DOHH2 (cell line): ENCODE data around the gene PRRT2.

Experiments
- EZH2phosphoT487 ChIP-seq: fragments of 200-600 bp; sonication (generic); IDR thresholded peaks from 2 replicates; pipeline ENCODE4 v1.6.1; 2017; ENCODE audit warnings: borderline replicate concordance, mild to moderate bottlenecking, antibody characterized with exemption, low read length, moderate library complexity, mixed read lengths
- TF ChIP-seq, protein P1 (sequence below): fragments of 200-600 bp; sonication (generic); IDR thresholded peaks from one replicate; pipeline ENCODE4 v1.5.1; 2014; ENCODE audit warnings: antibody characterized with exemption, mild to moderate bottlenecking, low read depth, low read length; ENCODE audit not compliant: poor library complexity, severe bottlenecking

- TF ChIP-seq, protein P1, sequence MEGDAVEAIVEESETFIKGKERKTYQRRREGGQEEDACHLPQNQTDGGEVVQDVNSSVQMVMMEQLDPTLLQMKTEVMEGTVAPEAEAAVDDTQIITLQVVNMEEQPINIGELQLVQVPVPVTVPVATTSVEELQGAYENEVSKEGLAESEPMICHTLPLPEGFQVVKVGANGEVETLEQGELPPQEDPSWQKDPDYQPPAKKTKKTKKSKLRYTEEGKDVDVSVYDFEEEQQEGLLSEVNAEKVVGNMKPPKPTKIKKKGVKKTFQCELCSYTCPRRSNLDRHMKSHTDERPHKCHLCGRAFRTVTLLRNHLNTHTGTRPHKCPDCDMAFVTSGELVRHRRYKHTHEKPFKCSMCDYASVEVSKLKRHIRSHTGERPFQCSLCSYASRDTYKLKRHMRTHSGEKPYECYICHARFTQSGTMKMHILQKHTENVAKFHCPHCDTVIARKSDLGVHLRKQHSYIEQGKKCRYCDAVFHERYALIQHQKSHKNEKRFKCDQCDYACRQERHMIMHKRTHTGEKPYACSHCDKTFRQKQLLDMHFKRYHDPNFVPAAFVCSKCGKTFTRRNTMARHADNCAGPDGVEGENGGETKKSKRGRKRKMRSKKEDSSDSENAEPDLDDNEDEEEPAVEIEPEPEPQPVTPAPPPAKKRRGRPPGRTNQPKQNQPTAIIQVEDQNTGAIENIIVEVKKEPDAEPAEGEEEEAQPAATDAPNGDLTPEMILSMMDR: no peak
- TF ChIP-seq EZH2phosphoT487: no peak
These were observed 31.9 kb downstream of the PRRT2 start for GRCh38 chr16:29843931-29844330.
